Upper lobe of left lung (tissue), 6 donors: ENCODE measurements around the gene STK38. TPM values are rescaled to one million over a fixed set of nuclear protein-coding genes. Genes with fewer than 3 reads are reported as not detected.

Experiments
- ATAC-seq, 2 donors: fragments of 200-7000 bp; cut with Tn5 transposase; one replicate each; pipeline ENCODE4 v1.9.1; 2022; ENCODE audit warnings: mild to moderate bottlenecking in 2 of 2, moderate library complexity in 2 of 2; ENCODE audit not compliant: low FRiP score in 2 of 2
- DNase-seq, 2 donors: peaks; one replicate each; pipeline ENCODE4 v3.0.0-alpha.2; 2019 to 2020
- H3K27ac ChIP-seq, 4 donors: fragments of 200-600 bp; sonication (generic); one replicate each; pipeline ENCODE4 v1.5.1; 2016 to 2019
- H3K27me3 ChIP-seq, 4 donors: fragments of 200-600 bp; sonication (generic); one replicate each; pipeline ENCODE4 v1.5.1; 2017 to 2019
- H3K36me3 ChIP-seq, 4 donors: fragments of 200-600 bp; sonication (generic); one replicate each; pipeline ENCODE4 v1.5.1; 2016 to 2019
- H3K4me1 ChIP-seq, 4 donors: fragments of 200-600 bp; sonication (generic); one replicate each; pipeline ENCODE4 v1.5.1; 2018 to 2019
- H3K4me3 ChIP-seq, 4 donors: fragments of 200-600 bp; sonication (generic); one replicate each; pipeline ENCODE4 v1.5.1; 2017 to 2019; ENCODE audit warnings: mild to moderate bottlenecking in 2 of 4, moderate library complexity in 1 of 4
- H3K9me3 ChIP-seq, 4 donors: fragments of 200-600 bp; sonication (generic); one replicate each; pipeline ENCODE4 v1.5.1; 2018 to 2019
- EP300 ChIP-seq, 4 donors: sonication (generic); formaldehyde crosslinking; IDR thresholded peaks; one replicate each; pipeline ENCODE4 v1.5.1; 2017; ENCODE audit warnings: antibody characterized with exemption in 4 of 4, control low read depth in 2 of 4
- POLR2A ChIP-seq, 4 donors: fragments of 450-650 bp; IDR thresholded peaks; one replicate each; pipeline ENCODE4 v1.5.1; 2016 to 2017; ENCODE audit warnings: antibody characterized with exemption in 4 of 4, mild to moderate bottlenecking in 2 of 4
- POLR2AphosphoS5 ChIP-seq, 2 donors: sonication (generic); formaldehyde crosslinking; IDR thresholded peaks; one replicate each; pipeline ENCODE4 v1.5.1; 2017; ENCODE audit warnings: antibody characterized with exemption in 2 of 2
- whole genome bisulfite sequencing, 2 donors: methylation state at CpG; one replicate each; pipeline ENCODE4 v1.1.5; 2017 to 2018; 5-methylcytosine and 5-hydroxymethylcytosine counted together
- total RNA-seq, 6 donors: library from RNA; depleted of rRNA in 4 of 6; stranded (reverse); fragments of >200 nt in 4 of 6; gene quantifications; one replicate each; pipeline versions ENCODE4 v1.1.0 to v1.2.1, GENCODE V29; 2016 to 2021
- TF ChIP-seq, protein P1 (sequence below), 6 experiments: fragments of 450-650 bp in 4 of 6; fragments of 200-600 bp in 2 of 6; sonication (generic) in 2 of 6; IDR thresholded peaks; one replicate each; pipeline ENCODE4 v1.5.1; 2016 to 2019; ENCODE audit warnings: antibody characterized with exemption in 6 of 6
- donor health status: DM: no; HTN: no; CAD: no; lungs with moderate emphysema.
- donor health status: DM: no; HTN: yes; CAD: no; lungs with severe emphysema.

The STK38 gene
- total RNA-seq, 6 donors from 2014 or later, result 15.1 to 47.1 (median 30.4) TPM

DNA sequence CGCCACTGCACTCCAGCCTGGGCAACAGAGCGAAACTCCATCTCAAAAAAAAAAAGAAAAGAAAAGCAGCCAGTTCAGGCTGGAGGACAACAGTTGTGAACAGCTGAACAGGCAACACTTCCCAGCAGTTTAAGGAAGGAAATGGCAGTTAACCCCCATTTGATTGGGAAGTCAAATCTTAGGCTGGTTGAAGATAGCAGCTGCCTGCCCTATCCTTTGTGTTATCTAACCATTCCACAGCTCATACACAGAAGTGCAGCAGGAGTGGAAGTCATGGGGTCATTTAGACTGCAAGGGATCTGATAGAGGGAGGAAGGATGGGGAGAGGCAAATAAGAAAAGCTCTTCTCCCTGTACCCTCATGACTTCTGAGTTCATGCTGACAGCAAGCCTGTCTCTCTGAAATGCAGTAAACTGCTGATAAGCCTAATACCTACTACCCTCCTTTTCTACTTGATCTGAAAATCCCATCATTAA lies 69.2 kb downstream of the STK38 start:
- H3K36me3 ChIP-seq, result peaks cover 12 to 52% (median 25%) of the 10 kb centered on the region in 4 donors

DNA sequence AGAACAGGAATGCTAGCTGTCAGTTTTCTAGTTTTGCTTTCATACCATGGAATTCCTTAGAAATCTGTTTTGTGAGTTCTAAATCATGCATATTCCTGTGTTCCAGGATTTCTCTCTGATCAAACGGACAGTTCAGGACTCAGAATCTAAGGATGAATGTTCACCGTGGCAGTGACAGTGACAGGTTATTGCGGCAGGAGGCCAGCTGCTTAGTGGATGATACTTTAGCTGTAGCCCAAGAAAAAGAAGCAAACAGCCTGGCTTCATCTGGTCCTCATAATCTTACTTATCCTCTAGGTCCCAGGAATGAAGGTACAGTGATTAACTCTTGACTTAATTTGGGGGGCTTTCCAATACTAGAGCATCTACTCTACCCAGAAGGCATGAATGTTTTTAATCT lies 77.3 kb downstream of the STK38 start:
- ATAC-seq (no peak), DNase-seq (no peak)
- no peak overlapping the region for H3K4me3 ChIP-seq
- H3K9me3 ChIP-seq, result no peaks in the 10 kb centered on the region
- H3K27ac ChIP-seq, result no peak overlapping the region
- no peaks in the 10 kb centered on the region for H3K27me3 ChIP-seq
- 94 to 95% methylated on average over 3 of the region's 3 CpGs for WGBS, 2 donors
- H3K36me3 ChIP-seq, result peaks cover 5 to 41% (median 14%) of the 10 kb centered on the region in 4 donors
- H3K4me1 ChIP-seq, result no peaks in the 10 kb centered on the region
- TF ChIP-seq, protein P1, sequence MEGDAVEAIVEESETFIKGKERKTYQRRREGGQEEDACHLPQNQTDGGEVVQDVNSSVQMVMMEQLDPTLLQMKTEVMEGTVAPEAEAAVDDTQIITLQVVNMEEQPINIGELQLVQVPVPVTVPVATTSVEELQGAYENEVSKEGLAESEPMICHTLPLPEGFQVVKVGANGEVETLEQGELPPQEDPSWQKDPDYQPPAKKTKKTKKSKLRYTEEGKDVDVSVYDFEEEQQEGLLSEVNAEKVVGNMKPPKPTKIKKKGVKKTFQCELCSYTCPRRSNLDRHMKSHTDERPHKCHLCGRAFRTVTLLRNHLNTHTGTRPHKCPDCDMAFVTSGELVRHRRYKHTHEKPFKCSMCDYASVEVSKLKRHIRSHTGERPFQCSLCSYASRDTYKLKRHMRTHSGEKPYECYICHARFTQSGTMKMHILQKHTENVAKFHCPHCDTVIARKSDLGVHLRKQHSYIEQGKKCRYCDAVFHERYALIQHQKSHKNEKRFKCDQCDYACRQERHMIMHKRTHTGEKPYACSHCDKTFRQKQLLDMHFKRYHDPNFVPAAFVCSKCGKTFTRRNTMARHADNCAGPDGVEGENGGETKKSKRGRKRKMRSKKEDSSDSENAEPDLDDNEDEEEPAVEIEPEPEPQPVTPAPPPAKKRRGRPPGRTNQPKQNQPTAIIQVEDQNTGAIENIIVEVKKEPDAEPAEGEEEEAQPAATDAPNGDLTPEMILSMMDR (IDR thresholded peaks at IDR 0.05), result no peak
- TF ChIP-seq EP300 (IDR thresholded peaks at IDR 0.05) (no peak), POLR2A (IDR thresholded peaks at IDR 0.05) (no peak), POLR2AphosphoS5 (IDR thresholded peaks at IDR 0.05) (no peak)

More for the DNA sequence above, 69.2 kb downstream of the STK38 start:
- DNase-seq (no peak), ATAC-seq (no peak)
- no peaks in the 10 kb centered on the region for H3K4me1 ChIP-seq
- 77 to 95% methylated on average over 2 of the region's 2 CpGs for WGBS, 2 donors
- H3K9me3 ChIP-seq, result no peaks in the 10 kb centered on the region
- H3K27ac ChIP-seq, result no peak overlapping the region
- no peaks in the 10 kb centered on the region for H3K27me3 ChIP-seq
- H3K4me3 ChIP-seq, result no peak overlapping the region
- TF ChIP-seq POLR2AphosphoS5 (IDR thresholded peaks at IDR 0.05) (no peak), EP300 (IDR thresholded peaks at IDR 0.05) (no peak), POLR2A (IDR thresholded peaks at IDR 0.05) (no peak)
- TF ChIP-seq, protein P1 (IDR thresholded peaks at IDR 0.05), result no peak

DNA sequence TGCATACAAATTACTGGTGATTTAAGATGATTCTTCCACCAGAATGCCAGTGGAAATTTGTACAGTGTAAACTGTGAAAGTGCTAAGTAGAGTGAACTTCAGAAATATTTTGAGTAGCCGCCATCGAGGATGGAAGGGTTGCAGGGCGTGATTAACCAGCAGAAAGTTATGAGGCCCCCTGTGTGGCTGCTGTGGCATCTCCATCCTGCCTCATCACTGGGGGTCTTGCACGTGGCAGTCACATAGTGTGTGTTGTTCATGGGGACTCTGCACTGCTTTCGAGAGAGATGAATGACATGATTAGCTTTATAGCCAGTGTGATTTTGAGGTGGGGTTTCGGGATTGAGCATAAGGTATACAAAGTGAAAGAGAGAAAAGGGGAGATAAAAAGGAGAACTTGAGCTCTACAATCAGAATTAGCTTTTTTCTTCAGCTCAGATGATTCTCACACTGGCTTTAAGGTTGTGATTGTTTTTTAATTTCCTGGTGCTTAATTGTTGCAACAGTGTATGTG lies 78.1 kb downstream of the STK38 start:
- WGBS, 2 donors, result 72 to 78% methylated on average over 6 of the region's 6 CpGs
- Histone ChIP-seq H3K27ac (no peak overlapping the region), H3K4me3 (no peak overlapping the region), H3K9me3 (no peaks in the 10 kb centered on the region), H3K4me1 (no peaks in the 10 kb centered on the region), H3K27me3 (no peaks in the 10 kb centered on the region), H3K36me3 (peaks cover 5 to 37% (median 14%) of the 10 kb centered on the region in 4 donors)
- TF ChIP-seq POLR2A (IDR thresholded peaks at IDR 0.05) (no peak), EP300 (IDR thresholded peaks at IDR 0.05) (no peak), POLR2AphosphoS5 (IDR thresholded peaks at IDR 0.05) (no peak)
- TF ChIP-seq, protein P1 (IDR thresholded peaks at IDR 0.05), result no peak
- DNase-seq, result no peak
- ATAC-seq, result no peak

DNA sequence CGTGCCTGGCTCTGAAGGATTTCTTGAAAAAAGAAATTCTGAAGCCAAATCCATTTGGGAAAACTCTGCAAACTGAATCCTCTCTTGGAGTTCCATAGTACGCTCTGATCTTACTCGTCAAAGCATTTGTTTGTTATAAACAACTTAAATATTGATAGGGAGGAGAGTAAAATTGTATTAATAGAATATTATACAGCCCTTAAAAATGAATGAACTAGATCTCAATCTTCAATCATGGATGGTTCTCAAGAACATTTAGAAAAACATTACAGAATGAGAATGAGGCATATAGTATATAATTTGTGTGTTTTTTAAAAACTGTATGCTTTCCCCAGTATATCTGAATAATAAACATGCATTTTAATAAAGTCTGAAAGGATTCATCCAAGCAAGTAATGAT lies 79.7 kb downstream of the STK38 start:
- no peak overlapping the region for H3K27ac ChIP-seq
- H3K27me3 ChIP-seq, result no peaks in the 10 kb centered on the region
- no peak for ATAC-seq
- peaks cover 0 to 5% (median 0%) of the 10 kb centered on the region in 4 donors for H3K4me1 ChIP-seq
- peaks cover 5 to 26% (median 11%) of the 10 kb centered on the region in 4 donors for H3K36me3 ChIP-seq
- TF ChIP-seq POLR2AphosphoS5 (IDR thresholded peaks at IDR 0.05), result no peak
- TF ChIP-seq EP300 (IDR thresholded peaks at IDR 0.05), result no peak
- TF ChIP-seq, protein P1 (IDR thresholded peaks at IDR 0.05), result no peak
- no peak for TF ChIP-seq POLR2A (IDR thresholded peaks at IDR 0.05)
- no peak overlapping the region for H3K4me3 ChIP-seq
- H3K9me3 ChIP-seq, result no peaks in the 10 kb centered on the region
- 97 to 99% methylated on average over 3 of the region's 3 CpGs for WGBS, 2 donors
- DNase-seq, result no peak

DNA sequence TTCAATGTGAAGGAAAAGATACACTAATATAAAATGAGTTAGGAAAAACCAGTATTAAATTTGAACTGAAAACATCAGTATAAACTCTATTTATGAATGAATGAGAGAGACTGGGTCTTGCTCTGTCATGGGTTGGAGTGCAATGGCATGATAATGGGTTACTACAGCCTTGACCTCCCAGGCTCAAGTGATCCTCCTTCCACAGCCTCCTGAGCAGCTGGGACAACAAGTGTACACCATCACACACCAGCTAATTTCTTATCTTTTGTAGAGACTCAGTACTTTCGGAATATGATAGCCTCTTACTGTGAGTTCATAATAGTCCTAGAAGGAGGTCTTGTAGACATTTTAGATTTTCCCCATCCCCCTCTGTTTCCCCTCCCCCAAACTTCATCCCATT lies 83.0 kb downstream of the STK38 start:
- Histone ChIP-seq H3K4me3 (no peak overlapping the region), H3K27ac (no peak overlapping the region), H3K36me3 (no peaks in the 10 kb centered on the region), H3K27me3 (no peaks in the 10 kb centered on the region), H3K9me3 (no peaks in the 10 kb centered on the region), H3K4me1 (peaks cover 3 to 18% (median 10%) of the 10 kb centered on the region in 4 donors)
- DNase-seq (no peak), ATAC-seq (no peak)
- 81 to 95% methylated on average over 1 of the region's 1 CpG for WGBS, 2 donors
- no peak for TF ChIP-seq POLR2A (IDR thresholded peaks at IDR 0.05)
- no peak for TF ChIP-seq POLR2AphosphoS5 (IDR thresholded peaks at IDR 0.05)
- no peak for TF ChIP-seq EP300 (IDR thresholded peaks at IDR 0.05)
- TF ChIP-seq, protein P1 (IDR thresholded peaks at IDR 0.05), result no peak
